NK-92 (cell line): ENCODE results near the gene RAP1GDS1.
"Not testable (repeated sequence)": the region's sequence is repeated elsewhere in the genome, so short reads cannot be mapped to it uniquely, and the experiment has no call there.

ENCODE experiments used
- DNase-seq: peaks from one replicate; lab custom pipeline; 2025; ENCODE audit not compliant: unreplicated experiment; lab: John Stamatoyannopoulos, UW

Gene RAP1GDS1

GRCh38 chr4:98345838-98346237 lies 84.7 kb downstream of the RAP1GDS1 start:
- no peak for DNase-seq

- no peak for DNase-seq
Observed at GRCh38 chr4:98352396-98352795, 91.2 kb downstream of the RAP1GDS1 start.

- DNase-seq, result no peak
Observed at GRCh38 chr4:98352940-98353339, 91.8 kb downstream of the RAP1GDS1 start.

GRCh38 chr4:98358630-98359248 lies 97.6 kb downstream of the RAP1GDS1 start:
- DNase-seq, result no peak

- DNase-seq, result no peak
Observed at GRCh38 chr4:98359646-98360045, 98.5 kb downstream of the RAP1GDS1 start.

GRCh38 chr4:98363431-98363830 lies 102.2 kb downstream of the RAP1GDS1 start:
- no peak for DNase-seq

- DNase-seq, result not testable (repeated sequence)
Observed at GRCh38 chr4:98366275-98366674, 105.1 kb downstream of the RAP1GDS1 start.

- not testable (repeated sequence) for DNase-seq
Observed at GRCh38 chr4:98368000-98368399, 106.8 kb downstream of the RAP1GDS1 start.

- DNase-seq, result no peak
Observed at GRCh38 chr4:98369322-98369721, 108.1 kb downstream of the RAP1GDS1 start.

- DNase-seq, result no peak
Observed at GRCh38 chr4:98374643-98375042, 113.5 kb downstream of the RAP1GDS1 start.

- DNase-seq, result no peak
Observed at GRCh38 chr4:98377559-98377958, 116.4 kb downstream of the RAP1GDS1 start.

- no peak for DNase-seq
Observed at GRCh38 chr4:98381306-98381705, 120.1 kb downstream of the RAP1GDS1 start.

- no peak for DNase-seq
Observed at GRCh38 chr4:98383431-98384106, 122.4 kb downstream of the RAP1GDS1 start.

- no peak for DNase-seq
Observed at GRCh38 chr4:98385831-98386230, 124.6 kb downstream of the RAP1GDS1 start.

GRCh38 chr4:98387345-98388026 lies 126.3 kb downstream of the RAP1GDS1 start:
- no peak for DNase-seq

- DNase-seq, result no peak
Observed at GRCh38 chr4:98394134-98394533, 132.9 kb downstream of the RAP1GDS1 start.

- DNase-seq, result no peak
Observed at GRCh38 chr4:98399915-98400314, 138.7 kb downstream of the RAP1GDS1 start.

- DNase-seq, result no peak
Observed at GRCh38 chr4:98406819-98407218, 145.6 kb downstream of the RAP1GDS1 start.

- no peak for DNase-seq
Observed at GRCh38 chr4:98411731-98412130, 150.5 kb downstream of the RAP1GDS1 start.

- no peak for DNase-seq
Observed at GRCh38 chr4:98416844-98417243, 155.7 kb downstream of the RAP1GDS1 start.

- not testable (repeated sequence) for DNase-seq
Observed at GRCh38 chr4:98420151-98420550, 159.0 kb downstream of the RAP1GDS1 start.

- no peak for DNase-seq
Observed at GRCh38 chr4:98421111-98421510, 159.9 kb downstream of the RAP1GDS1 start.
